HepG2 (cell line): ENCODE measurements around the gene ARAP1. TPM values are rescaled to one million over a fixed set of nuclear protein-coding genes. Genes with fewer than 3 reads are reported as not detected.

Source experiments
- ATAC-seq: fragments of 200-7000 bp; cut with Tn5 transposase; 3 replicates; pipeline ENCODE4 v1.9.1; 2020; ENCODE audit warnings: mild to moderate bottlenecking, moderate library complexity
- BruUV-seq: library from RNA; stranded (reverse); fragments of 400-500 nt; replicated peaks from 2 replicates; lab custom pipeline; 2021; lab: Mats Ljungman, UMichigan
- CTCF ChIA-PET: fragments of 300-600 bp; formaldehyde crosslinking; extraction: SDS; loops from one replicate; lab custom pipeline; 2021; ENCODE audit warnings: low total read pairs, inconsistent platforms, low intra/inter-chr PET ratio; lab: Yijun Ruan, JAX
- POLR2A ChIA-PET: fragments of 350-600 bp; sonication (Branson Sonifier 250); formaldehyde crosslinking; loops from one replicate; lab custom pipeline; 2020; ENCODE audit warnings: antibody characterized with exemption, inconsistent platforms; lab: Yijun Ruan, JAX
- DNase-seq: peaks from one replicate; pipeline ENCODE4 v3.0.0-alpha.2; 2015; ENCODE audit warnings: low spot score
- FAIRE-seq: peaks from 3 replicates; lab custom pipeline; 2011; peaks lifted over from hg19 to GRCh38; lab: Jason Lieb, UNC
- H2AFZ ChIP-seq: one replicate; pipeline ENCODE4 v1.6.1; 2011; ENCODE audit warnings: low read length, inconsistent platforms
- H3K27ac ChIP-seq: fragments of 300-600 bp; 3 replicates; pipeline ENCODE4 v1.8.0; 2011; ENCODE audit warnings: mixed run types, mild to moderate bottlenecking, mixed read lengths, low read length, inconsistent platforms; ENCODE audit not compliant: insufficient read depth; ENCODE audit errors: extremely low read length
- H3K27me3 ChIP-seq, 2 experiments: fragments of 200-600 bp in 1 of 2; 2 replicates in 1 of 2; 3 replicates in 1 of 2; pipeline versions ENCODE4 v1.6.0 to v1.8.0; 2011; ENCODE audit warnings: low read length in 2 of 2, mild to moderate bottlenecking in 2 of 2, moderate library complexity in 2 of 2, inconsistent platforms in 1 of 2; ENCODE audit not compliant: insufficient read depth in 2 of 2, control insufficient read depth in 1 of 2
- H3K36me3 ChIP-seq, 2 experiments: fragments of 200-600 bp in 1 of 2; replicated peaks in 1 of 2; 2 replicates in 1 of 2; 3 replicates in 1 of 2; pipeline versions ENCODE4 v1.5.1 to v1.8.0; 2011; ENCODE audit warnings: low read length in 2 of 2, inconsistent platforms in 1 of 2; ENCODE audit not compliant: insufficient read depth in 2 of 2, control insufficient read depth in 1 of 2
- H3K4me1 ChIP-seq: 2 replicates; pipeline ENCODE4 v1.5.1; 2012; ENCODE audit warnings: low read length, inconsistent platforms; ENCODE audit not compliant: insufficient read depth
- H3K4me2 ChIP-seq: 2 replicates; pipeline ENCODE4 v1.6.0; 2011; ENCODE audit warnings: low read depth, low read length, inconsistent platforms
- H3K4me3 ChIP-seq, 3 experiments: fragments of 200-600 bp in 1 of 3; sonication (generic), shearing (Covaris generic) in 1 of 3; replicated peaks in 1 of 3; 2 replicates each; pipeline ENCODE4 v1.5.1; 2011 to 2016; ENCODE audit warnings: low read length in 3 of 3, inconsistent platforms in 2 of 3, low read depth in 2 of 3, mild to moderate bottlenecking in 2 of 3, control low read depth in 1 of 3, mixed read lengths in 1 of 3; ENCODE audit not compliant: insufficient read depth in 1 of 3
- H3K79me2 ChIP-seq: one replicate; pipeline ENCODE4 v1.6.1; 2011; ENCODE audit warnings: low read length, inconsistent platforms; ENCODE audit not compliant: insufficient read depth
- H3K9ac ChIP-seq: 2 replicates; pipeline ENCODE4 v1.6.0; 2011; ENCODE audit warnings: mild to moderate bottlenecking, low read depth, low read length, inconsistent platforms; ENCODE audit not compliant: insufficient read depth
- H3K9me3 ChIP-seq: 2 replicates; pipeline ENCODE4 v1.5.1; 2012; ENCODE audit warnings: mild to moderate bottlenecking, low read length
- H4K20me1 ChIP-seq: 2 replicates; pipeline ENCODE4 v1.6.0; 2011; ENCODE audit warnings: inconsistent platforms, mild to moderate bottlenecking, low read length, moderate library complexity; ENCODE audit not compliant: insufficient read depth
- GMEB1 ChIP-seq: sonication (generic); formaldehyde crosslinking; IDR thresholded peaks from 2 replicates; pipeline ENCODE4 v1.5.1; 2020; ENCODE audit warnings: missing genetic modification reagents, mild to moderate bottlenecking, borderline replicate concordance
- KLF15 ChIP-seq: sonication (generic); formaldehyde crosslinking; IDR thresholded peaks from 2 replicates; pipeline ENCODE4 v1.8.1; 2023; ENCODE audit warnings: borderline replicate concordance, mild to moderate bottlenecking, inconsistent platforms, missing genetic modification reagents, mixed read lengths
- KLF16 ChIP-seq, 2 experiments: sonication (generic) in 1 of 2; formaldehyde crosslinking in 1 of 2; IDR thresholded peaks; 2 replicates each; pipeline versions ENCODE4 v1.6.1 to v1.8.0; 2016 to 2023; ENCODE audit warnings: missing genetic modification reagents in 2 of 2, missing compliant biosample characterization in 1 of 2
- NCOA1 ChIP-seq: sonication (generic); formaldehyde crosslinking; IDR thresholded peaks from 2 replicates; pipeline ENCODE4 v1.9.0; 2021; ENCODE audit warnings: missing genetic modification reagents
- NFKB2 ChIP-seq: sonication (generic); formaldehyde crosslinking; IDR thresholded peaks from 2 replicates; pipeline ENCODE4 v1.4.0; 2020; ENCODE audit warnings: missing genetic modification reagents, borderline replicate concordance
- RAD51 ChIP-seq: fragments of 450-650 bp; IDR thresholded peaks from 2 replicates; pipeline ENCODE4 v1.6.1; 2016; ENCODE audit warnings: borderline replicate concordance
- RELA ChIP-seq: sonication (generic); formaldehyde crosslinking; IDR thresholded peaks from 2 replicates; pipeline ENCODE4 v1.4.0; 2020; ENCODE audit warnings: missing genetic modification reagents
- SNAPC4 ChIP-seq: sonication (generic); formaldehyde crosslinking; IDR thresholded peaks from 2 replicates; pipeline ENCODE4 v1.4.0; 2020; ENCODE audit warnings: mild to moderate bottlenecking, missing genetic modification reagents
- THYN1 ChIP-seq: sonication (generic); formaldehyde crosslinking; IDR thresholded peaks from 2 replicates; pipeline ENCODE4 v1.8.1; 2023; ENCODE audit warnings: low read depth, mild to moderate bottlenecking, moderate library complexity, missing genetic modification reagents, borderline replicate concordance
- ZBTB1 ChIP-seq: sonication (generic); formaldehyde crosslinking; IDR thresholded peaks from 2 replicates; pipeline ENCODE4 v1.4.0; 2020; ENCODE audit warnings: missing genetic modification reagents, borderline replicate concordance
- ZNF496 ChIP-seq: sonication (generic); formaldehyde crosslinking; IDR thresholded peaks from 2 replicates; pipeline ENCODE4 v1.8.1; 2023; ENCODE audit warnings: mild to moderate bottlenecking, moderate library complexity, missing genetic modification reagents; ENCODE audit not compliant: insufficient replicate concordance
- ZNF639 ChIP-seq: conservative IDR thresholded peaks from 2 replicates; pipeline ENCODE4 v1.6.1; 2018; ENCODE audit warnings: missing genetic modification reagents
- ZSCAN31 ChIP-seq: sonication (generic); formaldehyde crosslinking; IDR thresholded peaks from 2 replicates; pipeline ENCODE4 v1.5.0; 2020; ENCODE audit warnings: low read depth, mild to moderate bottlenecking, missing genetic modification reagents
- WGBS: methylation state at CpG from one replicate; pipeline ENCODE4 v1.1.6; 2017; ENCODE audit warnings: low lambda C conversion rate; 5-methylcytosine and 5-hydroxymethylcytosine counted together
- in situ Hi-C: cut with HindIII; loops from 2 replicates; pipeline ENCODE4 v1.10.0; 2017; ENCODE audit warnings: low pct_unique_long_range_greater_than_20kb; ENCODE audit not compliant: extremely low pct_ligation_motif_present
- intact Hi-C: fragments of 100-400 bp; cut with micrococcal nuclease; formaldehyde crosslinking; loops from one replicate; pipeline ENCODE4 v1.10.0; 2022; ENCODE audit not compliant: unreplicated experiment
- polyA plus RNA-seq, 8 experiments: library from polyadenylated mRNA; depleted of rRNA in 3 of 8; stranded (reverse) in 7 of 8; unstranded in 1 of 8; fragments of >200 nt; fragmentation: Illumina TruSeq in 4 of 8; extraction: Trizol in 4 of 8; gene quantifications; 2 replicates each; pipeline versions ENCODE4 v1.2.1 to v1.2.3, GENCODE V29; 2011 to 2016; ENCODE audit warnings: low read depth in 4 of 8, missing spikeins in 1 of 8, mixed read lengths in 1 of 8; ENCODE audit not compliant: insufficient read depth in 1 of 8
- total RNA-seq, 5 experiments: library from RNA; depleted of rRNA; stranded (reverse); fragments of >200 nt; fragmentation: Illumina TruSeq; extraction: Trizol; gene quantifications; 2 replicates each; pipeline ENCODE4 v1.2.3, GENCODE V29; 2016; ENCODE audit warnings: low read depth in 1 of 5

ARAP1 gene
- total and polyA plus RNA-seq, 2 of the 13 experiments (the other 11 are each of a cell fraction or from before 2014, with no cell fraction given), result 43.2 to 55.5 TPM

GRCh38 chr11:72702577-72703241, 49.5 kb downstream of the ARAP1 start (continued):
- TF ChIP-seq SNAPC4 (no peak), ZNF496 (CRISPR knock-in tag) (no peak), GMEB1 (no peak), THYN1 (no peak), KLF15 (no peak)

- no peak overlapping the region for H3K4me3 ChIP-seq
- ATAC-seq (no peak), FAIRE-seq (no peak), DNase-seq (no peak)
- H3K79me2 ChIP-seq, result no peaks in the 10 kb centered on the region
- intact Hi-C loops (no loop called here), in situ Hi-C loops (no loop called here)
- ChIA-PET POLR2A (no interaction called here), CTCF (no interaction called here)
- H3K27me3 ChIP-seq, result no peaks in the 10 kb centered on the region
- H3K4me2 ChIP-seq, result no peak overlapping the region
- WGBS, result 93% methylated on average over 3 of the region's 7 CpGs
- H3K4me1 ChIP-seq, result no peaks in the 10 kb centered on the region
- no peak overlapping the region for H3K9ac ChIP-seq
- H3K36me3 ChIP-seq, result peaks cover 38 to 88% of the 10 kb centered on the region in 2 experiments
- BruUV-seq, result no TSS peak
- H2AFZ ChIP-seq, result no peak overlapping the region
- H3K27ac ChIP-seq, result no peak overlapping the region
- no peaks in the 10 kb centered on the region for H4K20me1 ChIP-seq
- no peaks in the 10 kb centered on the region for H3K9me3 ChIP-seq
- no peak for TF ChIP-seq ZBTB1
- no peak for TF ChIP-seq RAD51
- no peak for TF ChIP-seq ZSCAN31
- TF ChIP-seq NCOA1 (CRISPR knock-in tag), result no peak
- TF ChIP-seq ZNF639 (CRISPR knock-in tag), result no peak
- TF ChIP-seq RELA (CRISPR knock-in tag), result no peak
- TF ChIP-seq NFKB2 (CRISPR knock-in tag), result no peak
- no peak for TF ChIP-seq KLF16 (CRISPR knock-in tag; IDR thresholded peaks at IDR 0.05)
Measured at GRCh38 chr11:72702096-72702495, 50.1 kb downstream of the ARAP1 start.
